Fibroblast of lung (primary cell): ENCODE results near the gene ASAH2B.
"Not testable (repeated sequence)": the region's sequence is repeated elsewhere in the genome, so short reads cannot be mapped to it uniquely, and the experiment has no call there.

ENCODE experiments used
- CTCF ChIP-seq, 2 donors: IDR thresholded peaks in 1 of 2; conservative IDR thresholded peaks in 1 of 2; 1 replicate in 1 of 2; 2 replicates in 1 of 2; pipeline ENCODE4 v1.5.1; 2011 to 2012; ENCODE audit warnings: low read length in 2 of 2, control low read depth in 1 of 2, inconsistent platforms in 1 of 2, low read depth in 1 of 2, mild to moderate bottlenecking in 1 of 2
- EZH2 ChIP-seq: IDR thresholded peaks from 2 replicates; pipeline ENCODE4 v1.5.1; 2012; ENCODE audit warnings: low read length, control low read depth, mild to moderate bottlenecking; ENCODE audit errors: missing control alignments

- TF ChIP-seq CTCF (conservative IDR thresholded peaks at IDR 0.05 in 1 of 2, IDR thresholded peaks at IDR 0.05 in 1 of 2; ENCODE audit: low read depth in 1 of 2, low read length in 2 of 2); EZH2: not testable (repeated sequence)
Measured at GRCh38 chr10:50780036-50780435, 40.3 kb downstream of the ASAH2B start.
